Activated T-helper 1 cell treated with anti-CD3 and anti-CD28 coated beads, Interleukin-12 subunit alpha, Interleukin-12 subunit beta, Interleukin-2, Interleukin-4 antibody, amounts not matched to agents 30 ng/mL and 10 ng/mL and 1 ng/mL, durations not matched to agents 14 hours and 24 hours and 36 hours (primary cell): ENCODE data around the gene BPI. TPM values are rescaled to one million over a fixed set of nuclear protein-coding genes. Genes with fewer than 3 reads are reported as not detected.
"Not testable (repeated sequence)": the region's sequence is repeated elsewhere in the genome, so short reads cannot be mapped to it uniquely, and the experiment has no call there.

Source experiments
- DNase-seq: peaks from one replicate; pipeline ENCODE4 v3.0.0; 2021; ENCODE audit warnings: low spot score
- H3K27ac Mint-ChIP-seq: one replicate; pipeline ENCODE4 v1.8.0; 2021; ENCODE audit warnings: mild to moderate bottlenecking, mixed read lengths
- H3K27me3 Mint-ChIP-seq: one replicate; pipeline ENCODE4 v1.8.0; 2022; ENCODE audit warnings: mild to moderate bottlenecking, moderate library complexity, mixed read lengths; ENCODE audit not compliant: insufficient read depth
- H3K36me3 Mint-ChIP-seq: one replicate; pipeline ENCODE4 v1.8.0; 2021; ENCODE audit warnings: low read depth, mixed read lengths
- H3K4me1 Mint-ChIP-seq: one replicate; pipeline ENCODE4 v1.8.0; 2021; ENCODE audit warnings: low read depth, mixed read lengths
- H3K4me3 Mint-ChIP-seq: one replicate; pipeline ENCODE4 v1.8.0; 2021; ENCODE audit warnings: mild to moderate bottlenecking, moderate library complexity, mixed read lengths
- H3K9me3 Mint-ChIP-seq: one replicate; pipeline ENCODE4 v1.8.0; 2021; ENCODE audit warnings: mixed read lengths
- intact Hi-C: fragments of 100-400 bp; cut with micrococcal nuclease; formaldehyde crosslinking; loops from one replicate; pipeline ENCODE4 v1.15.1; 2024
- total RNA-seq: library from RNA; stranded (reverse); gene quantifications from 2 replicates; pipeline ENCODE4 v1.2.3, GENCODE V29; 2022

Gene BPI
- total RNA-seq, 1 donor from 2014 or later = not detected

GRCh38 chr20:38336726-38337125 is 32.8 kb downstream of the BPI start:
- H3K36me3 Mint-ChIP-seq = peaks cover 2% of the 10 kb centered on the region
- no peak overlapping the region for H3K4me3 Mint-ChIP-seq
- no peaks in the 10 kb centered on the region for H3K4me1 Mint-ChIP-seq
- H3K27ac Mint-ChIP-seq = no peak overlapping the region
- peaks cover 7% of the 10 kb centered on the region for H3K9me3 Mint-ChIP-seq
- no peak for DNase-seq
- peaks cover 7% of the 10 kb centered on the region for H3K27me3 Mint-ChIP-seq
- intact Hi-C loops = no loop called here

- no peak overlapping the region for H3K4me3 Mint-ChIP-seq
- no peaks in the 10 kb centered on the region for H3K4me1 Mint-ChIP-seq
- peaks cover 4% of the 10 kb centered on the region for H3K27me3 Mint-ChIP-seq
- peaks cover 2% of the 10 kb centered on the region for H3K36me3 Mint-ChIP-seq
- peaks cover 7% of the 10 kb centered on the region for H3K9me3 Mint-ChIP-seq
- H3K27ac Mint-ChIP-seq = no peak overlapping the region
- no peak for DNase-seq
- intact Hi-C loops = no loop called here
Measured at GRCh38 chr20:38337561-38338140, 33.7 kb downstream of the BPI start.

- no peak overlapping the region for H3K4me3 Mint-ChIP-seq
- H3K36me3 Mint-ChIP-seq = peaks cover 2% of the 10 kb centered on the region
- H3K27me3 Mint-ChIP-seq = peaks cover 2% of the 10 kb centered on the region
- no peak overlapping the region for H3K27ac Mint-ChIP-seq
- no peaks in the 10 kb centered on the region for H3K4me1 Mint-ChIP-seq
- intact Hi-C loops = no loop called here
- no peak for DNase-seq
- H3K9me3 Mint-ChIP-seq = peaks cover 7% of the 10 kb centered on the region
Measured at GRCh38 chr20:38338849-38339520, 35.0 kb downstream of the BPI start.

- intact Hi-C loops, H3K4me3 Mint-ChIP-seq, H3K9me3 Mint-ChIP-seq, H3K27ac Mint-ChIP-seq, H3K27me3 Mint-ChIP-seq, H3K36me3 Mint-ChIP-seq, DNase-seq, H3K4me1 Mint-ChIP-seq: not testable (repeated sequence)
Measured at GRCh38 chr20:38339521-38339896, 35.6 kb downstream of the BPI start.

DNA sequence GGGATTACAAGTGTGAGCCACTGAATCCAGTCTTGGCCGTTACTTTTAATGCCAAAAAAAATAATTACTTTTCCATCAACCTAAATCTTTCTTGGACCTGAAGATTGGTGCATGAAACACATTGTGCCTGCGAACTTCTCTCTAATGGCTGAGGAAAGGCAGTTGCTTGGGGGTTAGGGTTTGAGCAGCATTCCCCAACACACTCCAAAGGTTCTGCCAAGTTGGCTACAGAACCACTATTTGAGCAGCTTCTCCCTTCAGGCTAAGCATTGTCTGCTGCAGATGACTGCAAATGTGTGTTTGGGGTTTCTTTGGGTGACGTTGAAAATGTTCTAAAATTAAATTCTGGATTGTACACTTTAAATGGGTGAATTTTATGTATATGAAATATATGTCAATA is 36.0 kb downstream of the BPI start:
- Mint-ChIP-seq H3K36me3 (peaks cover 2% of the 10 kb centered on the region), H3K27ac (no peak overlapping the region), H3K27me3 (peaks cover 2% of the 10 kb centered on the region), H3K9me3 (peaks cover 7% of the 10 kb centered on the region), H3K4me1 (no peaks in the 10 kb centered on the region), H3K4me3 (no peak overlapping the region)
- intact Hi-C loops = no loop called here
- no peak for DNase-seq

DNA sequence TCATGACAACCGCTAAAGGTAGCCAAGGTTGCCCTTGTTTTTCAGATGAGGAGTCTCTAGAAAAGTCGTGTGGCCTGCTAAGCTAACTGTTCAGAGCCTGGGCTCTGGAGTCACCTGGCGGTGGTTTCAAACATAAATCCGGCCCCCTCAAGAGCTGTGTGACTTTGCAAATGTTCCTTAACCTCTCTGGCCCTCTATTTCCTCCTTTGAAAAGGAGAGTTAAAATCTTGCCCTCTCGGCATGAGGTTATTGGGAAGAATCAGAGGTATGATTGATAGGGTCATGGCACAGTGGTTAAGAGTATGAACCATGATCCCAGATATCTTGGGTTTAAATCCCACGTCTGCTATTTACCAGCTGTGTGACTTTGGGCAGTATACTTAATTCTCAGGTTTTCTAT is 36.7 kb downstream of the BPI start:
- no peak overlapping the region for H3K4me3 Mint-ChIP-seq
- DNase-seq = no peak
- no peaks in the 10 kb centered on the region for H3K4me1 Mint-ChIP-seq
- intact Hi-C loops = no loop called here
- peaks cover 2% of the 10 kb centered on the region for H3K36me3 Mint-ChIP-seq
- H3K9me3 Mint-ChIP-seq = peaks cover 7% of the 10 kb centered on the region
- H3K27ac Mint-ChIP-seq = no peak overlapping the region
- peaks cover 2% of the 10 kb centered on the region for H3K27me3 Mint-ChIP-seq

GRCh38 chr20:38342216-38342615 is 38.3 kb downstream of the BPI start:
- intact Hi-C loops = no loop called here
- H3K36me3 Mint-ChIP-seq = peaks cover 2% of the 10 kb centered on the region

DNA sequence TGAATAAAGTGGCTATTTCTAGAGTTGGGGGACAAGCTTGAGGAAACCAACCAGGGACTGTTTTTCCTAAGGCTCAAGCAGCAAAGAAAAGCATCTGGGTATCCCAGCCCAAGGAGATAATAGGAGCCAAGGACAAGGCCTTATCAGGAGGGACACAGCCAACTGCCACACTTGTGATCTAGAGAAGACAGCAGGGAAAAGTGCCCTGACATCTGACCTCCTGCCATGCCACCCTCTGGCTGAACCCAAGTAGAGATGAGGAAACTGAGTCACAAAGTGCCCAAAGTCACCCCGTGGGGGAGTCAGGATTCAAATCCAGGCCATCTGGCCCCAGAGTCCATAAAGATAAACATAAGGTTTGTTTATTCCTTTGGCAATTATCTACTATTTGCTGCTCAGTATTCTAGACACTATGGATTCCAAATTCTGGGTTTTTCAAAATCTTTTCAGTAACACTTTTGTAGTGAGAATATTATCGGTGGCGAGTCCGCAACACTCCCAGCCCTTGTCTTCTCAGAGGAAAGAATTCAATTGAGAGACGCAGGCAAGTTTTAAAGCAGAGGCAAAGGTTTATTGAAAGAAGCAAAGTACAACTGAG is 38.9 kb downstream of the BPI start:
- peaks cover 2% of the 10 kb centered on the region for H3K36me3 Mint-ChIP-seq
- DNase-seq = no peak
- H3K27ac Mint-ChIP-seq = no peak overlapping the region
- peaks cover 5% of the 10 kb centered on the region for H3K9me3 Mint-ChIP-seq
- no peak overlapping the region for H3K4me3 Mint-ChIP-seq
- intact Hi-C loops = no loop called here
- peaks cover 2% of the 10 kb centered on the region for H3K27me3 Mint-ChIP-seq
- H3K4me1 Mint-ChIP-seq = no peaks in the 10 kb centered on the region

More at GRCh38 chr20:38342216-38342615, 38.3 kb downstream of the BPI start:
- Mint-ChIP-seq H3K27ac (no peak overlapping the region), H3K27me3 (peaks cover 2% of the 10 kb centered on the region), H3K4me3 (no peak overlapping the region), H3K9me3 (peaks cover 7% of the 10 kb centered on the region), H3K4me1 (no peaks in the 10 kb centered on the region)
- no peak for DNase-seq

GRCh38 chr20:38343311-38344106 is 39.6 kb downstream of the BPI start:
- Mint-ChIP-seq H3K9me3 (no peaks in the 10 kb centered on the region), H3K36me3 (no peaks in the 10 kb centered on the region), H3K4me3 (no peak overlapping the region), H3K27ac (no peak overlapping the region), H3K27me3 (peaks cover 2% of the 10 kb centered on the region), H3K4me1 (no peaks in the 10 kb centered on the region)
- no peak for DNase-seq
- intact Hi-C loops = no loop called here

GRCh38 chr20:38344107-38344701 is 40.2 kb downstream of the BPI start:
- H3K27me3 Mint-ChIP-seq = peaks cover under 1% of the 10 kb centered on the region
- H3K4me3 Mint-ChIP-seq = no peak overlapping the region
- no peaks in the 10 kb centered on the region for H3K36me3 Mint-ChIP-seq
- DNase-seq = no peak
- no peaks in the 10 kb centered on the region for H3K4me1 Mint-ChIP-seq
- no peak overlapping the region for H3K27ac Mint-ChIP-seq
- no peaks in the 10 kb centered on the region for H3K9me3 Mint-ChIP-seq
- intact Hi-C loops = no loop called here

GRCh38 chr20:38345643-38346042 is 41.7 kb downstream of the BPI start:
- no peaks in the 10 kb centered on the region for H3K9me3 Mint-ChIP-seq
- no peak overlapping the region for H3K27ac Mint-ChIP-seq
- H3K27me3 Mint-ChIP-seq = peaks cover 3% of the 10 kb centered on the region
- DNase-seq = no peak
- no peak overlapping the region for H3K4me3 Mint-ChIP-seq
- H3K4me1 Mint-ChIP-seq = no peaks in the 10 kb centered on the region
- intact Hi-C loops = no loop called here
- H3K36me3 Mint-ChIP-seq = no peaks in the 10 kb centered on the region

DNA sequence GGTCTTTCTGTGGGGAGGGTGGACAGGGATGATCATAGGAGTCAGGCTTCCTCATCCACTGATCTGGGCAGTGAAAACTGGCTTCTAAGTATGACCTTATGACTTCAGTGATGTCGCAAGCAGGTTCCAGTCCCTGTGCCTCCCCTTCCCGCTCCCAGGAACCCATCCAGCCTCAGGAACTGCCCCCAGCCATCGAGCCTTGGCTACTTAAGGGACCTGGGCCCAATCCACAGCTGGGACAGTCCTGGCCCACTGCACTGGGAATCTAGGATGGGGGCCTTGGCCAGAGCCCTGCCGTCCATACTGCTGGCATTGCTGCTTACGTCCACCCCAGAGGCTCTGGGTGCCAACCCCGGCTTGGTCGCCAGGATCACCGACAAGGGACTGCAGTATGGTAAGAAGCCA is 42.3 kb downstream of the BPI start, which contains the start of gene LBP:
LBP (plus strand) TSS at position 236 of the 405 bp plus-strand sequence; CDS start at position 271, 35 bp downstream.
- Mint-ChIP-seq H3K9me3 (no peaks in the 10 kb centered on the region), H3K27me3 (peaks cover 3% of the 10 kb centered on the region), H3K4me3 (no peak within 1 kb of the TSS), H3K27ac (no peak within 1 kb of the TSS), H3K4me1 (no peaks in the 10 kb centered on the region), H3K36me3 (no peaks in the 10 kb centered on the region)
- no peak for DNase-seq
- intact Hi-C loops = no loop called here
